CD4-positive, alpha-beta T cell treated with Interleukin-17A for 4 hours (primary cell): ENCODE data around the gene ATP1A4.
"Not testable (repeated sequence)": the region's sequence is repeated elsewhere in the genome, so short reads cannot be mapped to it uniquely, and the experiment has no call there.

Source experiments
- DNase-seq: peaks from one replicate; pipeline ENCODE4 v3.0.0-alpha.2; 2020; ENCODE audit warnings: mixed read lengths

The ATP1A4 gene

DNA sequence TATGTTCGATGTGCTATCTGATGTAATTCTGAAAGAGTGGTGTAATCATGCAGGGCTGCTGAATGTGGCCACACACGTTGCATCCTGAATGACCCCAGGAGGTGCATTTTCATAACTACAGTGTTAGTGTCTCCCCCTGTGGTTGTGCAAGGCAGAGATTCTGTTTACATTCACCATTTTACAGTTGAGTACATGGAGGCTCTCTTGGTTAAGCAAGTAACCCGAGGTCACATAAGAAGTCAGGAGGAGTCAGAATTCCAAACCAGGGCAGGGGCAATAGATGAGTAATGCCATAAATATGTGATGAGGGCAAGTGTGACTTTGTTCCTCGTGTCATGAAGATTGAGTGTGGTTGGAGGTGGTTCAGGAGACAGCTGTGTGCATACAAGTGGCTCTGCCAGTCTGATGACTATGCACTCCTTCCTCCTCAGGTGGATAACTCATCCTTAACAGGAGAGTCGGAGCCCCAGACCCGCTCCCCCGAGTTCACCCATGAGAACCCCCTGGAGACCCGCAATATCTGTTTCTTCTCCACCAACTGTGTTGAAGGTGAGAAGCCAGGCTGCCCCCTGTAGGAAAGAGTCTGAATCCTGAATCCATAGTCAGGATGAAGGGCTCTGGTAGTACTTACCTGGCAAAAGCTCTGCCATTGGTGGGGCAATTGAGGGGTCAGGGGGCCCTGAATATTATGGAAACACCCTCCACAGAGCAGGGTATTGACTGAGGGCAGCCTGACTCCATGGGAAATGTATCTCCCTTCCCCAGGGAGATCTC lies 26.5 kb upstream of the ATP1A4 start:
- no peak for DNase-seq

DNA sequence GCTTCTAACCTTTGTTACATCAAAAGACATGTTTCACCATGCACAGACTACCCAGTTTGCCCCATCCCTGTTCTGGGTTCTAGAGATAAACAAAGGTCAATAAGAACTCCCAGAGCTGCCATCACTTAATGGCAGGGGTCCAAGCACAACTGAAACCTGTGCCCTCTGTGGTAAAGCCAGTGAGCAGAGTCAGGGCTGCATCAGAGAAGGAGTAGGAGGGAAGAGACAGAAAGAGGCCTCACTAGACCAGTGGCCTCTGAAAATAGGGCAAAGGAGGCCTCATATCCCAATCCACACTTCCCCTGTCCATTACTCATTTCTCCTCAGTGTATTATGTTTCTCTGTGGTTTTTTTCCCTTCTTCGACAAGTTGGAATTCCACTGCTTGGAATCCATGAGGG lies 25.7 kb upstream of the ATP1A4 start:
- no peak for DNase-seq

GRCh38 chr1:160126342-160126741 lies 25.1 kb upstream of the ATP1A4 start:
- not testable (repeated sequence) for DNase-seq

GRCh38 chr1:160127381-160127780 lies 24.0 kb upstream of the ATP1A4 start:
- no peak for DNase-seq

GRCh38 chr1:160127865-160128523 lies 23.4 kb upstream of the ATP1A4 start:
- no peak for DNase-seq

DNA sequence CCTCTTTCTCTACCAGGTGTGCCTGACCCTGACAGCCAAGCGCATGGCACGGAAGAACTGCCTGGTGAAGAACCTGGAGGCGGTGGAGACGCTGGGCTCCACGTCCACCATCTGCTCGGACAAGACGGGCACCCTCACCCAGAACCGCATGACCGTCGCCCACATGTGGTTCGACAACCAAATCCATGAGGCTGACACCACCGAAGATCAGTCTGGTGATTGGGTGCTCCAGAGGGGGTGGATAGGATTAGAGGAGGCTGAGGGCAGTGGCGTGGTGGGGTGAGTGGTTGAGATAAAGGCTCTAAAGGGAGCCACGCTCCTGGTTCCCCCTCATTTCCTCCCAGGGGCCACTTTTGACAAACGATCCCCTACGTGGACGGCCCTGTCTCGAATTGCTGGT lies 22.8 kb upstream of the ATP1A4 start:
- no peak for DNase-seq

DNA sequence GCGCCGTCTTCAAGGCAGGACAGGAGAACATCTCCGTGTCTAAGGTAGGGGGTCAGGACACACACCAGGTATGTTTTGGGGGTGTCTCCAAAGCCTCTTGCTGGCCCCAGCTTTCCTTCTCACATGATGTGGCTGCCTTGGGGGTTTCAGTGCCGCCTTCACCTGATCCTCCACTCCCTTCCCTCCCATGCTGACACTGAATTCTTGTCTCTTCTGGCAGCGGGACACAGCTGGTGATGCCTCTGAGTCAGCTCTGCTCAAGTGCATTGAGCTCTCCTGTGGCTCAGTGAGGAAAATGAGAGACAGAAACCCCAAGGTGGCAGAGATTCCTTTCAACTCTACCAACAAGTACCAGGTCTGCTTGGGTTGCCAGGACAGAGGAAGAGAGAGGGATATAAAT lies 22.4 kb upstream of the ATP1A4 start:
- DNase-seq = no peak

- DNase-seq = no peak
These were observed 21.8 kb upstream of the ATP1A4 start for GRCh38 chr1:160129558-160129957.

DNA sequence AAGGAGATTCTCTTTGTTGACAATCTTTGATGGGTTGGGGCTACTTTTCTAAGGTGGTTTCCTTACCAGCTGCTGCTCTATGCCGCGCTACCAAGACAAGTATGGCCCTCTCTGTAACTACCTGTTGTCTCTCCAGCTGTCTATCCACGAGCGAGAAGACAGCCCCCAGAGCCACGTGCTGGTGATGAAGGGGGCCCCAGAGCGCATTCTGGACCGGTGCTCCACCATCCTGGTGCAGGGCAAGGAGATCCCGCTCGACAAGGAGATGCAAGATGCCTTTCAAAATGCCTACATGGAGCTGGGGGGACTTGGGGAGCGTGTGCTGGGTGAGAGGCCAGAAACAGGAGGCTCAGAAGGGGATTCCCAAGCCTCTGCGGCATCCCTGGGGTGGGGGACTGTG lies 21.4 kb upstream of the ATP1A4 start:
- no peak for DNase-seq

- no peak for DNase-seq
These were observed 20.9 kb upstream of the ATP1A4 start for GRCh38 chr1:160130486-160130885.

DNA sequence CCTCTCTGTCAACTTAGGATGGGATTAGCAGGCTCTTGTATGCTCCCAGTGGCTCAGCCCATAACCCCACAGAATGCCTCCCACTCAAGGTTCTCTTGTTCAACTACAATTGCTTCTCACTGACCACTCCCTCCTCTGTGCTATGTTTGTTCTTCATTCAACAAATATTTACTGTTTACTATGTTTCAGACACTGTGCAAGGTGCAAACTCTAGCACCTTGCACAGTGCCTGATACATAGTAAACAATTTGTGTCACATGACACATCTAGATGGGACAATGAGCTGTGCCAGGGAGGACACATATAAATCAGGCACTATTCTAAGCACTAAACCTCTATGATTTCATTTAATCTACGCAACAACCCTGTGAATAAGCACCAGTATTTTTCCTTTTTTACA lies 20.5 kb upstream of the ATP1A4 start:
- DNase-seq = no peak

DNA sequence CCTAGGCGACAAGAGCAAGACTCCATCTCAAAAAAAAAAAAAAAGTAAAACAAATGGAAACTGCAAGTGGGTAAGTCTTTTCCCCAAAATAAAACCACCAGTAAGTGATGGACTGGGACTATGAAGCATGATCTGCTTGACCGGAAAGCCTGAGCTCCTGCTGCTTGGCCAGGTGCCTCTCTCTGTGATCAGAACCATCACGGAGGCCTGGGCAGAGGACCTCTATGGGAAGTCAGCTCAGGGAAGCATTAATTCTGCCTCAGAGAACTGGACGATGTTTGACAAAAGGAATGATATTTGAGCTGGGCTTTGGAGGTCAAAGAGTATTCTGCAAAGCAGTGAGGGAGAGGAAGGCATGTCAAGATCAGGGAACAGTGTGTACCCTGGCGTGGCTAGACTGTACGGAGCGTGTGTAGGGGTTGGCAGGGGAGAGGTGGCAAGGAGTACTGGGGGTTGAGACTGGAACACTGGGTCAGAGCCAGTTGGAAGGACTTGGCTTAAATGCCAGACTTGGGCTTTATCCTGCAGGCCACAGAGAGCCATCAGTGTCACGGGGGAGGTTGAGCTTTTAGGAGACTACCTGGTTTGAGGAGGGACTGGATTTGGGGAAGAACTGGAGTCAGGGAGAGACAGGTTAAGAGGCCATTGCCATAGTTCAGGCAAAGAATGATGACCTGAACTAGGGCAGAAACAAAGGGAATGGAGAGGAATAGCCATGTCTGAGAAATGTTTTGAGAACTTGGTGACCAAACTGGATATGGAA lies 19.4 kb upstream of the ATP1A4 start:
- DNase-seq = no peak

- DNase-seq = no peak
These were observed 17.2 kb upstream of the ATP1A4 start for GRCh38 chr1:160133990-160134770.

GRCh38 chr1:160134791-160135572 lies 16.4 kb upstream of the ATP1A4 start:
- no peak for DNase-seq

GRCh38 chr1:160136121-160136925 lies 15.1 kb upstream of the ATP1A4 start:
- DNase-seq = no peak

DNA sequence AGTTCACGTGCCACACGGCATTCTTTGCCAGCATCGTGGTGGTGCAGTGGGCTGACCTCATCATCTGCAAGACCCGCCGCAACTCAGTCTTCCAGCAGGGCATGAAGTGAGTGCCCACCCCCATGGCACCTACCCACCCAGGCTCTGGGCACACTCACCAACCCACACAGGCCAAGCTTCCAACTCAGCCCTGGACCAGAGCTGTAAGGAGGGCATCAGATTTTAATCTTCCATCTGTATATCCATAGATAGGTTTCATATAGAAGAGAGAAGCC lies 14.5 kb upstream of the ATP1A4 start:
- no peak for DNase-seq

- DNase-seq = no peak
These were observed 14.1 kb upstream of the ATP1A4 start for GRCh38 chr1:160137216-160137862.

DNA sequence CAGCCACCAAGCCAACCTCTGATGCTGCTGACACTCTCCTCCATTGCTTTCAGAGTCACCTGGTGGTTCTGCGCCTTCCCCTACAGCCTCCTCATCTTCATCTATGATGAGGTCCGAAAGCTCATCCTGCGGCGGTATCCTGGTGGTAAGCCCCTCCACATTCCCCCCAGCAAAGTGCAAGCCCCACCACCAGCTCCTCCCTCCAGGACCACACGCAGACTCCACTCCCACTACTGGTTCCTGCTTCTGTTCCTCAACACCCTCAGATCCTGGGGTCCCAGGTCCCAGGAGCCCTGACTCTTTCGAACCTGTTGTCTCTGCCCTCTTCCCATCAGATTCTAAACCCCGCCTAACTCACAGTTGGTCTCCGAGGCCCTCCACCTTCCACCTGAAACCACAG lies 11.6 kb upstream of the ATP1A4 start:
- DNase-seq = no peak

DNA sequence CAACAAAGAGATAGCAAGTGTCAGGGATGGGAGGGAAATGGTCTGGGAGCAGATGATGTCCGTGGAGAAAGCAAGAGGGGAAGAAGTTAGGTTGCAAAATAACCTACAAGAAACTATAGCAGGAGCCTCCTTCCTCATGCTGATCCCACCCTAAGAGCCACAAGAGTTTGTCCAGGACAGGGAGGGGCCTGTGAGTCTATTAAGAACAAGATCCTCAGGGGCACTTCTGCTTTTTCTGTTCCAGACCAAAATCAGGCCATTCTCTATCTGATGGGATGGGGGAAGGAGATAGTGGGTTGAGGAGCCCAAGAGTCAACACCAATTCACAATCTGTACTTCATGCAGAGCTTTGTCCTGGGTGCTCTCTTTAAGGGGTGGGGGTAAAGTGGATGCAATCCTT lies 7.7 kb upstream of the ATP1A4 start:
- DNase-seq = no peak

GRCh38 chr1:160144921-160145320 lies 6.5 kb upstream of the ATP1A4 start:
- no peak for DNase-seq

GRCh38 chr1:160146107-160146506 lies 5.3 kb upstream of the ATP1A4 start:
- no peak for DNase-seq
